Lung microvascular endothelial cell (primary cell): Measurements from ENCODE around the gene TOMM22. TPM values are rescaled to one million over a fixed set of nuclear protein-coding genes. Genes with fewer than 3 reads are reported as not detected.

ENCODE experiments used
- DNase-seq, 2 donors: peaks; one replicate each; pipeline versions ENCODE4 v3.0.0 to v3.0.0-alpha.2; 2010; ENCODE audit warnings: low read depth in 2 of 2
- total RNA-seq: library from RNA; depleted of rRNA; stranded (reverse); fragments of >200 nt; gene quantifications from 2 replicates; pipeline ENCODE4 v1.2.1, GENCODE V29; 2014

The TOMM22 gene
- total RNA-seq, 1 donor from 2014 or later = 74.8 TPM

DNA sequence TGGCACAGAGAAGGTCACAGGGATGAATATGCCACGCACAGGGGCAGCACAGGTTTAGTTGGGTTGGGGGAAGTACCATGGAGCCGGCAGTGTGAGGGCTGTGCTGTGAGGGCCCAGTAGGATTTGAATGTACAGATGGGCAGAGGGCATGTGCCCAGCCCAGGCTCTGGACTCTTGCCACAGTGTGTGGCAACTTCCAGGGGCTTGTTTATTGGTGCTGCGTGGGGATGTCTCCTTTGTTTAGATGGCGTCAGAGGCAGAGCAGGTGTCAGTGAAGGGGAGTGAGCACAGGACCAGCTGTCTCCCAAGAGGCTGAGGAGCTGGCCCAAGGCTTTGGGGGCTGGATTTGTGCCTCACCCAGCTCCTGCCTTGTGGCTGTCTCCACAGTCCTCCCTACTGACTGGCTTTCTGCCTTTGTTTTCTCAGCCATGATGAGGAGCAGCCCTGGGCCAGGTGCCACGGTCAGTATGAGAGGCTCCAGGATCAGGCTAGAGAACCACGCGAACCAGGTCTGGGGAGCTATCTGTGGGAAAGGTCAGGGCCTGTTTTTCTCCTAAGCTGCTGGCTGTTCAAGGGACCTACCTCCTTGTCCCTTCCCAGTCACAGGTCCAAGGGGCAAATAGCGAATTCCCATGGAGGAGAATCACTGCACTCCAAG is 52.1 kb downstream of the TOMM22 start:
- no peak for DNase-seq

DNA sequence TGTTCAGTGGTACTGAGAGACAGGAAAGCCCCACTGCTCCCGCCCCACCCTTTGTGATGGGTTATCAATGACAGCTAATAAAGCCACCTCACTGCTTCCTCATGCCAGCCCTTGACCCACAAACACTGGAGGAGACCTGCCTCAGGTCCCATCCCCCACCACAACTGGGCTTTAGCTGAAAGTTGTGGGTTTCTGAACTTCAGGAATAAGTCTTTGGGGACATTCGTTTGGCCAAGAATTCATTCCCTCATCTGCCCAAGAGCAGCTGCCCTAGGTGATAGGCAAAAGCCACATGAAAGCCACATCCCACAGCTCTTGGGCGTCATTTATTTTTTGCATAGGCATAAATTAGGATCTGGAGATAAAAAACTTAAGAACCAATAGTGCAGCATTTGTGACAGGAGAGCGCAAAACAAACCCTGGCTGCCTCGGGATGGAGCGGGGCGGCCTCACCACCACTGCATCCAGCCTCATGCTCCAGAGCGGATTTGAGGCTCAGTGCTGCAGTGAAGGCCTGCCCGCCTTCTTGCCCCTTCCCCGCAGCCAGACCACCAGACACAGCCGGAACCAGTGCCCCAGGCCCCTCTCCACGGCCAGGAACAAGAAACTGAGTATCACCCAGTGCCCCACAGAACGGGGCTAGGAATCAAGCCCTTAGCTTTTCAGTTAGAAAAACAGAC is 52.8 kb downstream of the TOMM22 start:
- no peak for DNase-seq

Other genes with a start within 250 kb of the TOMM22 start
- gene KCNJ4, start 226.8 kb upstream of the TOMM22 start, total RNA-seq = under 0.01 TPM in 1 of 2 replicates, not detected in the other
- 15.7 and 23.5 TPM in 2 replicates for gene KDELR3, start 213.9 kb upstream of the TOMM22 start, total RNA-seq
- 267 and 371 TPM in 2 replicates for gene DDX17, start 175.6 kb upstream of the TOMM22 start, total RNA-seq
- gene DMC1, start 111.8 kb upstream of the TOMM22 start, total RNA-seq = 0.22 and 0.60 TPM in 2 replicates
- under 0.01 and 0.20 TPM in 2 replicates for gene FAM227A, start 25.6 kb upstream of the TOMM22 start, total RNA-seq
- 15.7 TPM in 2 replicates for gene CBY1, start 25.3 kb upstream of the TOMM22 start, total RNA-seq
- gene JOSD1, start 19.0 kb downstream of the TOMM22 start, total RNA-seq = 60.4 and 75.6 TPM in 2 replicates
- 14.4 and 18.1 TPM in 2 replicates for gene GTPBP1, start 24.0 kb downstream of the TOMM22 start, total RNA-seq
- gene SUN2, start 74.0 kb downstream of the TOMM22 start, total RNA-seq = 80.9 and 104 TPM in 2 replicates
- gene DNAL4, start 112.2 kb downstream of the TOMM22 start, total RNA-seq = 12.0 and 15.1 TPM in 2 replicates
- gene NPTXR, start 162.1 kb downstream of the TOMM22 start, total RNA-seq = under 0.01 TPM in 2 replicates
- gene CBX6, start 190.3 kb downstream of the TOMM22 start, total RNA-seq = 11.9 and 13.3 TPM in 2 replicates